Stimulated activated CD4-positive, alpha-beta T cell treated with anti-CD3 and anti-CD28 coated beads, Interleukin-2, amount 100 ng/mL, for 4 hours (primary cell): ENCODE measurements around the gene SAP25.
"Not testable (repeated sequence)": the region's sequence is repeated elsewhere in the genome, so short reads cannot be mapped to it uniquely, and the experiment has no call there.

ENCODE experiments used
- DNase-seq: peaks from one replicate; pipeline ENCODE4 v3.0.0-alpha.2; 2020; ENCODE audit warnings: low read depth

Gene SAP25

DNA sequence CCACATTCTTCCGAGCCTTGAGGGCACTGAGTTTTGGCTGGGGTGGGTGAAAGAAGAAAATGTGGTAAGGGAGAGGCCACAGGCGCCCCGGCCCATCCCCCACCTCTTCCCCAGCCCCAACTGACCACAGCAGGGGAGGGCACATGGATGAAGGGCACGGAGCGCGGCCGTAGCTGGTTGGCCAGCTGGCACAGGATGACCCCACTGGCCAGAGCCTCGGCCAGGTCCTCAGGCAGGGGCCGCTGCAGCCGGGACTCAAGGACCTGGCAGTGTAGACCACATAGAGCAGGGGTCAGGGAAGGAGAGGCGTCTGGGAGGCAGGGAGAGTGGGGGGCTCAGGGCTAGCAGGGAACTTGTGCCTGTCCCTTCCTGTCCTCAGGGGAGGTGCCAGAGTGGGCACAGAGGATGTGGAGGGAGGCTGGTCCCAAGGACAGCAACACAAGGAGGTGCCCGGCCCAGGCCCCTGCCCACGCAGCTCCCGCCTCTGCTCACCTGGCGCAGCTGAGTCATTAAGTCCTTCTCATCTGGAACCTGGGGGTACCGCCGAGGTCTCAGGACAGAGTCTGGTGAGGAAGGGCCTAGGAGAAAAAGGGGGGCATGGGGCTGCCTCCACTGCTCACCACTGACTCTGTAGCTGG lies 2.2 kb upstream of the SAP25 start:
- no peak for DNase-seq

DNA sequence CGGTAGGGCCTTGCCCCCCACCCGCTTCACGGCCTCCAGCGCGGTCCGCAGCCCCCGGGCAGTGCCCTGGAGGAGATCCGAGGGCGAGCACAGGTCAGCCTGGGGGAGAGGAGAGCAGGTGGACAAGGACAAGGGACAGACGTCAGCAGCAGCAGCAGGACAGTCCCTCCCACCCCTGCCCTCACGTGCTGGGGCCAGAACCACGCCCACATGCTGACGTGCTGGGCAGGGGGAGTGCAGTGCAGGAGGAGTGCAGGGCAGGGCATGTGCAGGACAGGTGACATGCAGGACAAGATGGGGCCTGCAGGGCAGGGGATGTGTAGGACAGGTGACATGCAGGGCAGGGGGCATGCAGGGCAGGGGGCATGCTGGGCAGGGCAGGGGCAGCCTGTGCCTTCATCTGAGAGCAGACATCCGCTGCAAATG lies 1.5 kb upstream of the SAP25 start:
- DNase-seq = no peak

DNA sequence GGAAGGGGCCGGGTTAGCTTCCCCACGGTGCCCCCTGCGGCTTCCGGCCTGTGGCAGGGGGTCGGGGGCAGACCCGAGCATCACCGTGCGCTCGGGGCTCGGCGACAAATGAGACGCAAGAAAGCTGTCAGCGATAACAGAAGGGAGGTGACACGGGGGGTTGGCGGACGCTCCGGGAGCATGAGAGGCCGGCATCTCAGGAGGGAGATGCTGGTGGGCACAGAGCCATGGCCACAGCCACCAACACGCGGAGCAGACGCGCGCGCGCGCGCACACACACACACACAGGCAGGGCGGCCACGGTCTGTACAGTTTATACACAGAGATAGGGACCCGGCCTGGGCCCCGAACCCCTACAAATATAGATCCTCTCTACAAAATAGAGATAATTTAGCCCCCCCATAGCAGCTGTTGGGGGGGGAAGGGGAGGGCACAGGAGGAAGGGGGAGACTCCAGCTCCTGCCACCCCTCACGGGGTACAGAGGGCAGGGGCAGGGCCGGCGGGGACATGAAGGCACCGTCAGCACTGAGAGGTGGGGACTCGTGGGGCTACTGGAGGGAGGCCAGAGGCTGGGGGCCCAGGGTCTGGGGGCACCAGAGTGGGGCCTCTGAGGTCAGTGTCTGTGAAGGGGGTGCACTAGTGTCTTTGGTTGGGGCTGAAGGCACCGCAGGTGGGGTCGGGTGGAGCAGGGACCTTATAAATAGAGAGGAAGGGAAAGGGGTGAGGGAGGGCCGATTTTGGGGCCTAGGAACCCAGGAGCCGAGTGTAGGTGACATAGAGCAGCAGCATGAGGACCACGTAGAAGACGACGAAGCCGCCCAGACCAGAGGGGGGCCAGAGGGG lies 884 bp upstream of the SAP25 start:
- no peak for DNase-seq

- DNase-seq = no peak
Measured at GRCh38 chr7:100572949-100573675, 588 bp downstream of the SAP25 start.

GRCh38 chr7:100572281-100572948 lies 1.3 kb downstream of the SAP25 start:
- DNase-seq = no peak

- no peak for DNase-seq
Measured at GRCh38 chr7:100571829-100572116, 1.9 kb downstream of the SAP25 start.

GRCh38 chr7:100570954-100571828 lies 2.5 kb downstream of the SAP25 start:
- DNase-seq = no peak

- no peak for DNase-seq
Measured at GRCh38 chr7:100568896-100569844, 4.5 kb downstream of the SAP25 start.

DNA sequence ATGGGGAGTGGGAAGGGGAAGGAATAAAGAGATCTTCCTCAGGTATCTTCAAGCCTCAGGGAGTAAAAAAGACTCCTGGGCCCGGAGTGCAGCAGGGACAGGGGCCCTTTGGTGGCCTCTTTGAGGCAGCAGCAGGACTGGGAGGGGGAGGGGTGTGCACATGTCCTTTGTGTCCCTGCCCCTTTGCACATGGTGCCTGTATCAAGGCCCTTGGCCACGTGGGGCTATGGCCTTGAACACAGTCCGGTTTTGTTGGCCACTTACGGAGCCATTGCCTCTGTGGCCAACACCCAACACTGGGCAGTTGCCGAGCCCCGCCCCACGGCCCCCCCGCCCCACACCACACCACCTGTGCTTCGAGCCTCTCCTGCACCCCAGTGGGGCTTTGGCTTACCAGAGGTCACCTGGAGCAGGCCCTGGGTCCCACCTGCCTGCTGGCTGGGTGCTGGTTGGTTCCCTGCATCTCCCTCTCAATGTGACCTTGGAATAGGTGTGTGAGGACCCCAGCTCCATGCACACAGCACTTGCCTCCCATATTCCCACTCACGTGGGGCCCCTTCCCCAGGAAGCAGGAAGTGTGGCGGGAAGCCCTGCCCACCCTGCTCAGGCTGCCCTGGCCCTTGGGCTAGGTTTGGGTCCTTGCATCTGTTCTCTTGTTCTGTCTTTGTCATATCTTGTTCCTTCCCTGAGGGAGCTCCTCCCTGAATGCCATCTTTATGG lies 5.4 kb downstream of the SAP25 start:
- DNase-seq = no peak

DNA sequence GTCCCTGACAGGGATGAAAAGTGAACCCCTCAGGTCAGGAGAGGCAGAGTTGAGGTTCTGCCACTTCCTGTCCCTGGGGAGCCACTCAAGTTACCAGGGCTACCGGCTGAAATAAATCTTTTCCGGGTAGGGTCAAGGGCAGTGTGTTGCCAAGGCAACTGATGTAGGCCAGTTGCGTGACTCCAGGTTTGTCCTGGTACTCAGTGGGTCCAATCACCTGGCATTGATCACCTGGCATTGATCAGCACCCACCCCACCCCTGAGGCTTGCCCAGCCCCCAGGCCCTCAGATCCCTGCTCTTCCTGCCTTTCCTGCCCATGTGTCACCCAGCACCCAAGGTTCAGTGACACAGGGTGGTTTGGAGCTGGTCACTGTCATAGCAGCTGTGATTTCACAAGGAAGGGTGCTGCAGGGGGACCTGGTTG lies 5.9 kb downstream of the SAP25 start:
- DNase-seq = no peak

DNA sequence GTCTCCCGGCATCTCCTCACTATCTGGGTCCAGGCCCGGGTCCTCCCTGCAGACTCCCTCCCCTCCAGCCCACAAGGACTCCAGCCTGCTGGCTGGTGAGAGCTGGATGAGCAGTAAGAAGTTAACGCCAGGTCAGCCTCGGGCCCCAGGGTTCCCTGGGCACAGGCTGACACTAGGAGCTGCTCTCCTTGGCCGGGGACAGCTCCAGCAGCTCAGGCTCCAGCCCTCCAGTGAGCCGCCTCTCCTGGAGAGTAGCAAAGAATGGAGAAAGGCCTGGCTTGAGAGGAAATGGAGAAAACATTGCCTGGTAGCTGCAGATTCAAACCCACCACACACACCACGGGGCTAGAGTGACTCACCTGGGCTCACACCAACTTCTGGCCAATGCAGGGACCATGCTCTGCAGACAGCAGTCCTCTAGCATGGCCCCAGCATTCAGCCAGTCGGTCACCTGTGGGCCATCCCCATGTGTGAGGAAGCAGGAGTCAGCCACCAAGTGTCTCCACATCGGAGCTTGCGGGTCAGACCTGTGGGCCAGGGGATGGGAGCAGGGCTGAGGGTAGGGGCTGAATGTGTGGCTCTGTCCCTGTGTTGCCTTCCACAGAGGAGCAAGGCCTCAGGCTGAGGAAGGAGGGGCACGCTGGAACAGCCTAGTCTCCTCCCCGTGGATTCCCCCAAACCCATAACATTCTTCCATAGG lies 6.5 kb downstream of the SAP25 start:
- DNase-seq = no peak

DNA sequence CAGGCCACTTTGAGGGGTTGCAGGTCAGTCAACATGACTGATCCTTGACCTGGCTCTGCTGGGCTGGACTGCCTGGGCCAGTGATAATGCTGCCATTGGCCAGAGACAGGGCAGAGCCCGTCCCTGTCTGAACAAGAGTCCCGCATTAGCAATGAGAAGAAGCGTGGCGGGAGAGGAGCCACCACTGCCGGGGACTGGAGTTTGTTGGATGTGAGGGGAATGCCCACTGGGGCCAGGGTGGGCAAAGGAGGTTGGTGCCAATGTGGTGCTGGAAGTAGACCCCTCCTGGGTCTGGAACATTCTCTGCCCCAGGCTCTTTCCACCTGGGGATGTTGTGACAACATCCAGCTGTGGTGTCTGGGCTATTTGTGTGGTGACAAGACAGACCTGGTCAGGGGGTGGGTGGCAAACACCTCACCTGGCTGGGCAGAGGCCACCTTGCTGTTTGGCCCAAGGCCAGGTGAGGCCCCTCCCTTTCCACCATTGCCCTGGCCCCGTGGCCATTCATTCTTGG lies 7.6 kb downstream of the SAP25 start:
- DNase-seq = no peak

DNA sequence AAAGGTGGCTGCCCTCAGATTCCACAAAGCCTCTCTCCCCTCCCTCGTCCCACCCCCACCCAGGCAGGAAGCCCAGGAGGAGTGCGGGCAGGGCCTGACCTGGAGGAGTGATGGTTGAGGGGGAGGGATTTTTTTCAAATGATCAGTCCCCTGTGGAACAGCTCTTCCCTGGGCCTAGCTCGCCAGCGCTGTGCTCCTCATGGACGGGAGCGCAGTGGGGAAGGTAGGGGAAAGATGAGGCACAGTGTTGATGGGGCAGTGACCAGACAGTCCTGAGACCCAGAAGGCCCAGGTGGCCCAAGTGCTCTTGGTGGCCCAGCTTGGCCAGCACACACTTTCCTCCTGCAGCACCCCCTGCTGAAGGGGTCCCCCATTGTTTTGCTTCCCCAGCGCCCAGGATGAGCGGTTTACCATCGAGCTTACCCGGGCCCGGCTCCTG lies 8.5 kb downstream of the SAP25 start:
- no peak for DNase-seq

DNA sequence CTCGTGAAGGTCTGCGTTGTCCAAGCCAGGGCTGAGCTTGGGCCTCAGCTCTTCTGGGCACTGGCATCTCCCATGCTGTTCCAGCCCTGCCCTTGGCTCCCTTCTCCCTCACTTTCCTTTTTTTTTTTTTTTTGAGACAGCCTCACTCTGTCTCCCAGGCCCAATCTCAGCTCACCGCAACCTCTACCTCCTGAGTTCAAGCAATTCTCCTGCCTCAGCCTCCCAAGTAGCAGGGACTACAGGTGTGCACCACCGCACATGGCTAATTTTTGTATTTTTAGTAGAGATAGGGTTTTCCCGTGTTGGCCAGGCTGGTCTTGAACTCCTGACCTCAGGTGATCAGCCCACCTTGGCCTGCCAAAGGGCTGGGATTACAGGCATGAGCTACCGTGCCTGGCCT lies 9.3 kb downstream of the SAP25 start:
- DNase-seq = not testable (repeated sequence)

DNA sequence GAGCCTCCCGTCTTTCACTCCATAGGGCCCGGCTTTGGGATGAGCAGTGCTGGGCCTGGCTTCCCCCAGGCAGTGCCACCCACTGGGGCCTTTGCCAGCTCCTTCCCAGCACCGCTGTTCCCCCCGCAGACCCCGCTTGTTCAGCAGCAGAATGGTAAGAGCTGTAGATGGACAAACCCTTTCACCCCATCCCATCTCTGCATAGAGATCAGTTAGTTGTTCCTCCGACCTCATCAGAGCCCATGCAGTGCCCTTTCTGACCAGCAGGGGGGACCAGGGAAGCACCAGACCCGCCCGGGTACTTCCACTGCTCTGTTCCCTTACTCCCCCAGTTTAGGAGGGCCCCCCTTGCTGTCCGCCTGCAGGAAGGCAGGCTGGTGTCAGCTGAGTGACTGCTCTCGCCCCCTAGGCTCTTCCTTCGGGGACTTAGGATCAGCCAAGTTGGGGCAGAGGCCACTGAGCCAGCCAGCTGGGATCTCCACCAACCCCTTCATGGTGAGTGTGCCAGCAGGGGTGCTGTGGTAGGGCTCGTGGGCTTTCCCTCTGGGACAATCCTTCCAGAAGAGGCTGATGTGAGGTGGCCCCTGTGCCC lies 9.8 kb downstream of the SAP25 start:
- DNase-seq = peak; percentile 75

DNA sequence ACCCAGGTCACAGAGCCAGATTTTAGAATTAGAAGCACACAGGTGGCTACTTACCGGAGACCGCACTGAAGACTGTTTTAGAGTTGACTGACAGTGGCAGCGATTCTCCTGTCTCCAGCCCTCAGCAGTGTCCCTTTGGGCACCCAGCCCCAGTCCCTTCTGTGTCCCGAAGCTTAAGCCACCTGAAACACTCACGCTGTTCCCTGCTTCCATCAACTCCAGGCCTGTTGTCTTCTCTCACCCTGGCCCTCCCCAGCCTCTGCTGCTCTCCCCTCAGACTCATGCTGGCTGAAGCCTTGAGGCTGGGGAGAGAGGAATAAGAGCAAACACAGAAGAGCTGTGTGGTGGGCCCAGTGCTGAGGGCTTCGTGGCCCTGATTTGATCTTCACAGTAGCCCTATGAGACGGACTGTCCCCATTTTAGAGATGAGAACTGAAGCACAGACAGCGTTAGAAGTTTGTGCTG lies 10.6 kb downstream of the SAP25 start:
- DNase-seq = no peak

DNA sequence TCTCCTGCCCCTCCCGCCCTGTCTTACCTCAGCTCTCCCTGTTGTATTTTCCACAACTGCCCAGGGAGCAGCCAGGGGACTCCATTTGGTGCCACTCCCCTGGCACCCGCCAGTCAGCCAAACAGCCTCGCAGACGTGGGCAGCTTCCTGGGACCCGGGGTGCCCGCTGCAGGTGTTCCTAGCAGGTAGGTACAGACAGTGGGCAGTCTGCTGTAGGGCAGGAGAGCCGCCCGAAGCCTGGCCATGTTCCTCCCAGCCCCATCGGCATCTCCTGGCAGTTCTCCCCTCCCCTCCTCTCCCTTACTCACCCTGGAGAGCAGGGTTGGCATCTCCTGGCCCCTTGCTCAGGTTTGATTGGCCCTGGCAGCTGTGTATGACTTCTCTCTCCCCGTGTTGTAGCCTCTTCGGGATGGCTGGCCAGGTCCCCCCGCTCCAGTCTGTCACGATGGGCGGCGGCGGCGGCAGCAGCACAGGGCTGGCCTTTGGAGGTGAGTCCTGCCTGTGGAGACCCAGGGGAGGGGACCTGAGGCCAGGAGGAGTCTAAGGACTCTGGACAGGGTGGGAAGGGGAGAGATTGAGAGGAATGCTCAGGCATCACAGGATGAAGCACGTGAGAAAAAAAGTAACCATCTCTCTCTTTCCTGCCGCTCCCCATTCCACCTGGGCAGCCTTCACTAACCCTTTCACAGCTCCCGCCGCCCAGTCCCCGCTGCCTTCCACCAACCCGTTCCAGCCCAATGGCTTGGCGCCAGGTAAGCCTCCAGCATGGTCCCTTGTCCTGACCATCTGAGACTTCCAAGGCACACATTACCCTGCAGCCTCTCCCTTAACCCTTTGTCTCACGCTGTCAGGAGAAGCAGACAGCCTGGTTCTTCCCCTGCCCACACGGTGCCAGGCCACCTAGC lies 11.3 kb downstream of the SAP25 start:
- DNase-seq = no peak
